ENCODE results near the gene KNL1.
"Not testable (repeated sequence)": the region's sequence is repeated elsewhere in the genome, so short reads cannot be mapped to it uniquely, and the experiment has no call there.

The KNL1 gene

GRCh38 chr15:40590667-40591050, 3.4 kb upstream of the KNL1 start:
- DNase-seq: no peak

DNA sequence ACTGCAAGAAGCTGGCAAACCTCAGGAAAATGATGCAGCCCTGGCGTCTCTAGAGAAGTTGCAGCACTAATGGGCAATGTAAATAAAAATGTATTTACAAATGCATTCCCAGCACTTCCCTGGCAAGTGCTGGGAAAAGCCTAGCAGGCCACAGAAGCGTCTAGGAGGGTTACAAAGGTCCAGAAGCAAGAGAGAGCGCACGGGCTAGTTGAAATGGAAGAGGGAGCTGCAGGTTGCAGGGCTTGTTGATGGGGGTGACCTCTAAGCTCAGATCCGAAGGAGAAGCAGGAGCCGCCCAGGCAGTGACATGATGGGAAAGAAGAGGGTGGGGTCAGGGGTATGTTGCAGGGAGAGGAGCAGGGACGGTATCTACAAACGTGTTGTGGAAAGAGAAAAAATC, 2.7 kb upstream of the KNL1 start:
- DNase-seq: no peak

- no peak for DNase-seq
These were observed 884 bp upstream of the KNL1 start for GRCh38 chr15:40593165-40593564.

DNA sequence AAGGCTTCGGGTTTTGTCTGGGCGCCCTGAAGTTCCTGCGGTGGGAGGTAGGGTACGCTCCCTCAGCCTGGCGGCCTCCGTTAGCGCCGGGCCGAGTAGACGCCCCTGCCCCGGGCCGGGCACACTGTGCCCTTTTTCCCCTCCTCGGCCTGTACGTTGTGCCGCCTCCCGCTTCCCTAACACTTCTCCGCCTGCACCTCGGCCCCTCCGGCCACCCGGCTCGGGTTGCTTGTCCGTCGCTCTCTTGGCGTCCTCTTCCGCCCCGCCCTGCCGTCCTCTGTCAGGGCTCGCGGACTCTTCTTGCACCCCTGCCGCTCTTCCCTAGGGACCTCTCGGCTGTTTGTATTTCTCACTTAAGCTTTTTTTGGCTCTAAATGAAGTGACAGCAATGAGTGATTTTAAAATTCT, 384 bp downstream of the KNL1 start:
- no peak for DNase-seq

GRCh38 chr15:40595219-40595618, 1.2 kb downstream of the KNL1 start:
- DNase-seq: no peak

DNA sequence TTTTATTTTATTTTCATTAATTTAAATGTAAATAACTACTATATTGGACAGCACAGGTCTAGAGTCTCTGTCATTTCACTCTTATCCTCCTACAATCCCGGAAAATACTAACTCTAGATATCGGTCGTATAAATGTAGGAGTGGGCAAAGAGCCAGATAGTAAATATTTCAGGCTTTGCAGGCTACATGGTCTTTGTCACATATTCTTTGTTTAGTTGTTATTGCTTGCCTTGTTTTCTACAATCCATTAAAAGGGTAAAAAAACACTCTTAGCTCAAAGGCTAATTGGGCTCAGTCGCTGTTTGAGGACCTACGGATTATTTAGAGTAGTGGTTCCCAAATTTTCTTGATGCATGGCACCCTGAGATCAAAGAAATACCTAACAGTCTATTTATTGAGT, 1.7 kb downstream of the KNL1 start:
- DNase-seq: no peak

DNA sequence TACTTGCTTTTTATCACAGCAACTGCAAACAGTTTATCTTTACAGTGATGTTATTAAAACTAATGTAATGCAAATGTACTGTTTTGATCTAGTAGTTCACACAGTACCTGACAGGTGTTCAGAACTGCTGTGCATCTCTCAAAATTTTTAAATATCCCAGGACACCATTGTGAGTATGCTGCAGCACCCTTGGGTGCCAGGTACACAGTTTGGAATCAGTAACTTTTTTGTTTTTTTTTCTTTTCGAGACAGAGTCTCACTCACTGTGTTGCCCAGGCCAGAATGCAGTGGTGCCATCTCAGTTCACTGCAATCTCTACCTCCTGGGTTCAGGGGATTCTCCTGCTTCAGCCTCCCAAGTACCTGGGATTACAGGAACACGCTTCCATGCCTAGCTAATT, 3.0 kb downstream of the KNL1 start:
- DNase-seq: no peak

- DNase-seq: no peak
These were observed 4.1 kb downstream of the KNL1 start for GRCh38 chr15:40598126-40598525.

GRCh38 chr15:40598672-40599071, 4.6 kb downstream of the KNL1 start:
- DNase-seq: no peak

- DNase-seq: no peak
These were observed 6.9 kb downstream of the KNL1 start for GRCh38 chr15:40600956-40601355.

GRCh38 chr15:40603935-40604334, 9.9 kb downstream of the KNL1 start:
- DNase-seq: no peak

DNA sequence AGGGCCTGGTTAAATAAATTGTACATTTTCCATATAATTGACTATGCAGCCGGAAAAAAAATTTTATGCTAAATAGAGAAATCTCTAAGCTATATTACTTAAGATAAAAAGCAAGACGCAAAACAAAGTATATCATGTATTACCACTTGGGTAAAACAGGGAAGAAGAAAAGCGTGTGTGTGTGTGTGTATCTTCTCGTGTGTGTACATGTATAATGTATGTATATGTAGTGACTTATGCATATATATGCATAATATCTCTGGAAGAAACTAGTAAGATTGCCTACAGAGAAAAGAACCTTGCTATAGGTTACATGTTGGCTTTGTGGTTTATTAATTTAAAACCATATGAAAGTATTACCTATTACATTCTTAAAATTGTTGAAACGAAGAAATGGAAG, 19.0 kb downstream of the KNL1 start:
- no peak for DNase-seq

DNA sequence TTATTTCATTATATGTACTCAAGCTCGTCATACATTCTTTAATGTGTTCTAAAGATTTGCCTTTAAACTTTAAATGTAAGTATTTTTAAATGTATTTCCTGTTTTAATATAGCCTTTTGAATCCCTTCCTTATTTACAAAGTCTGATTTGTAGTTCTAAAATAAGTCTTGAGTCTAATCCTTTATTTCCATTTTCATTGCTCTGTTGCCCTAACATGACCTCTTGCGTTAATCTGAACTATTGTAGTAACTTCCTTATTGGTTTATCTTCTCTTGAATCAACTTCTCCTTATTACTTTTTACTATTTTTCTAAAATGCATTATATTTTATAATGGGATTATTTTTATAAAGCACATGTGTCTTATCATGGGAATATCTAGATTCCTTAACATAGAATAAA, 24.0 kb downstream of the KNL1 start:
- no peak for DNase-seq

- no peak for DNase-seq
These were observed 24.9 kb downstream of the KNL1 start for GRCh38 chr15:40618906-40619305.

DNA sequence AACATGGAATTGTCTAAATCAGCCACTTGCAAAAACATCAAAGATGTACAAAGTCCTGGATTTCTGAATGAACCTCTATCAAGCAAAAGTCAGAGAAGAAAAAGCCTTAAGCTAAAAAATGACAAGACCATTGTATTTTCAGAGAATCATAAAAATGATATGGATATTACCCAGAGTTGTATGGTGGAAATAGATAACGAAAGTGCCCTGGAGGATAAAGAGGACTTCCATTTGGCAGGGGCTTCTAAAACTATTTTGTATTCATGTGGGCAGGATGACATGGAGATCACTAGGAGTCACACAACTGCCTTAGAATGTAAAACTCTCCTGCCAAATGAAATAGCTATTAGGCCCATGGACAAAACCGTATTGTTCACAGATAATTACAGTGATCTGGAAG, 29.3 kb downstream of the KNL1 start:
- DNase-seq: no peak

GRCh38 chr15:40630313-40630712, 36.3 kb downstream of the KNL1 start:
- DNase-seq: no peak

DNA sequence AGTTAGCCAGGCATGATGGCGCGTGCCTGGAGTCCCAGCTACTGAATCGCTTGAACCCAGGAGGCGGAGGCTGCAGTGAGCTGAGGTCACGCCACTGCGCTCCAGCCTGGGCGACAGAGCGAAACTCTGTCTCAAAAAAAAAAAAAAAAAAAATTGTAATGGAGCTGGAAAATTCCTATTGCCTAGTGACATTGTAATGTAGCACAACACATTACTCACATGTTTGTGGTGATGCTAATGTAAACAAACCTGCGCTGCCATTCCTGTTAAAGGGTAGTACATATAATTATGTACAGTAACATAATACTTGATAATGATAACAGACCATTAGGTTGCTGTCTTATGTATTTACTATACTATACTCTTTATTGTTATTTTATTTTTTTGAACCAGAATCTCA, 39.1 kb downstream of the KNL1 start:
- DNase-seq: no peak

DNA sequence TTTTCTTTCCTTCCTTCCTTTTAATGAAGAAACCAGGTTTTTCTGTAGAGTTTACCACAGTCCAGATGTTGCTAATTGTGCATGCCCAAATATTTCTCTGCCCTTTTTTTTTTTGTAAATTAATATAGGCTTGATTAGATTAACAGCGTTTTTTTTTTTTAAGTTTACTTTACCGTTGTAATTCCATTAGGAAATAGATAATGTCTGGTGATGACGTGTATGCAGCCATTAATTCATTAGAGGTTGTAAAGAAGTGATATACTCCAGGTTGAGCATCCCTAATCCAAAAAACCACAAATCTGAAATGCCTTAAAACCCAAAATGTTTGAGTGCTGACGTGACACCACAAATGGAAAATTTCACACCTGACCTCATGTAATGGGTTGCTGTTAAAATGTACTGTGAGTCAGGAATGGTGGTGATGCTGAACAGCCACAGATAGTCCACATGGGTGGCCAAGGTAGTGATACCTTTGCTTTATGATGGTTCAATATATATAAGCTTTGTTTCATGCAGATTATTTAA, 43.2 kb downstream of the KNL1 start:
- DNase-seq: no peak

DNA sequence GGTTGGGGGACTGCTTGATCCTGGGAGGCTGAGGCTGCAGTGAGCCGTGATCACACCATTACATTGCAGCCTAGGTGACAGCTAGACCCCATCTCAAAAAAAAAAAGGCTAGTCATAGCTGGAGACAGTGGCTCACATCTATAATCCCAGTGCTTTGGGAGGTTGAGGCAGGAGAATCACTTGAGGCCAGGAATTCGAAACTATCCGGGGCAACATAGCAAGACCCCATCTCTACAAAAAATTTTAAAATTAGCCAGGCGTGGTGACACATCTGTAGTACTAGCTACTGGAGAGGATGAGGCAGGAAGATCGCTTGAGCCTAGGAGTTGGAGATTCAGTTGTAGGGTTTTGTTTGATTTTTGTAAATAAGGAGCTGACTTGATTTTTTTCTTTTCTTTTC, 45.6 kb downstream of the KNL1 start:
- no peak for DNase-seq

DNA sequence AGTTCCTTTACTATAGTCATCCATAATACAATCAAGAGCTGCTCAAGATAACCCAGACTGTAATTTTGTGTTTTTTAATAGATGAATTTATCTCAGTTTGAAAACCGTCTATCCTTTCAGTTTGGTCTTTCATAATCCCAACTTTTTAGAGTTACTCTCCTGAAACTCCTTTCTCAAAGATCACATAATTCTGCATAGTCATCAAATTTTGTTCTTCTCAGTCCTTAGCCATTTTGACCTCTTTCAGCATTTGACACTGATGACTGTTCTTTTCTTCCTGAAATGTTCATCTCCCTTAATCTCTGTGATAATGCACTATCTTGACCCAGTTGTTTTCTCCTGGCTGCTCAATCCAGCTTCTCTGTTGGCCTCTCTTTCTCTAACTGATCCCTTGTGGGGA, 53.5 kb downstream of the KNL1 start:
- no peak for DNase-seq

DNA sequence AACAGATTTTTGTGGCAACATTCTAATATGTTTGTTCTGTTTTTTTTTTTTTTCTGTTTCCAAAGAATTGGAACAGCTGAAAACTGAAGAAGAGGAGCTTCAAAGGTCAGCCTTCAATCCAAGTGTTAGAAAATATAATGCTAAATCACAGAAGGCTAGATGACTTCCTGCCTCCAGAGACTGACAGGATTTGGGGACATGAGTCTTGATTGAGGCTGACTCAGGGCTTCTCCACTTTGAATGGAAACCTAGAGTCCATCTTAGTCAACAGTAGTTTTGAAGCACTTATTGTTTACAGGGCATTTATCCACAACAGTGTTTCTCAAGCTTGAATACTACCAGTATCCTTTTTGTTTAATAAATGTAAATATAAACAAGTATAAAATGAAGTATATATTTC, 56.4 kb downstream of the KNL1 start:
- DNase-seq: no peak

- no peak for DNase-seq
These were observed 66.6 kb downstream of the KNL1 start for GRCh38 chr15:40660686-40661085.

GRCh38 chr15:40664909-40665308, 70.9 kb downstream of the KNL1 start:
- no peak for DNase-seq

- DNase-seq: not testable (repeated sequence)
These were observed 82.2 kb downstream of the KNL1 start for GRCh38 chr15:40676290-40676689.

- not testable (repeated sequence) for DNase-seq
These were observed 82.9 kb downstream of the KNL1 start for GRCh38 chr15:40676906-40677305.

DNA sequence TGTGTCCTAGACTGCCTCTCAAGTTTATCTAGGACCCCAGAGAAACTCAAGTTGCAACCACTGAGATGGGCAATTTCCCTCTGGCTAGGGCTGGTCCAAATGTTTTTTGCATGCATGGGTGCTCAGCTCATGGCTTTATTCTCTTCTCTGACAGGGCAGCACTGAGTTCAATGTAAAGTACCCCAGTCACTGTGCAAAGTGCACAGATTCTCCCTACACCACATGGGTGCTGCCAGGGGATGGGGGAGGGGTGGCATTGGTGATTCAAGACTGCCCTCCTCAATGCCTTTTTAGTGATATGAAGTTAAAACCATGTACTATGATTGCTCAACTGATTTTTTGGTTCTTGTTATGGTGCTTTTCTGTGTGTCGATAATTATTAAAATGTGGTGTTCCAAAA, 86.1 kb downstream of the KNL1 start:
- no peak for DNase-seq

Data from activated T-cell treated with anti-CD3 and anti-CD28 coated beads, Interleukin-2, amount 50 U/mL, for 48 hours (primary cell).